Uterus (tissue), 4 donors: Measurements from ENCODE around the gene CP. TPM values are rescaled to one million over a fixed set of nuclear protein-coding genes. Genes with fewer than 3 reads are reported as not detected.
A peak's percentile ranks its signal among the peaks of the same experiment; 100 is the strongest.

Experiments
- DNase-seq, 2 donors: peaks; one replicate each; pipeline ENCODE4 v3.0.0-alpha.2; 2019 to 2020
- H3K27ac ChIP-seq, 2 donors: fragments of 200-600 bp; sonication (generic); 1 replicate in 1 of 2; 2 replicates in 1 of 2; pipeline ENCODE4 v1.5.1; 2016 to 2018
- H3K27me3 ChIP-seq, 2 donors: fragments of 200-600 bp; sonication (generic); one replicate each; pipeline ENCODE4 v1.5.1; 2018 to 2019; ENCODE audit warnings: control low read depth in 1 of 2
- H3K36me3 ChIP-seq, 2 donors: fragments of 200-600 bp; sonication (generic); one replicate each; pipeline ENCODE4 v1.5.1; 2019; ENCODE audit warnings: control low read depth in 1 of 2
- H3K4me1 ChIP-seq, 2 donors: fragments of 200-600 bp; sonication (generic); one replicate each; pipeline ENCODE4 v1.5.1; 2018 to 2019; ENCODE audit warnings: control low read depth in 1 of 2
- H3K4me3 ChIP-seq, 2 donors: fragments of 200-600 bp; sonication (generic); 1 replicate in 1 of 2; 2 replicates in 1 of 2; pipeline ENCODE4 v1.5.1; 2018 to 2019; ENCODE audit warnings: mild to moderate bottlenecking in 1 of 2
- H3K9me3 ChIP-seq, 2 donors: fragments of 200-600 bp; sonication (generic); one replicate each; pipeline ENCODE4 v1.5.1; 2019; ENCODE audit warnings: control low read depth in 1 of 2
- POLR2A ChIP-seq, 2 donors: fragments of 450-650 bp; IDR thresholded peaks; one replicate each; pipeline ENCODE4 v1.6.1; 2016; ENCODE audit warnings: antibody characterized with exemption in 2 of 2, mild to moderate bottlenecking in 1 of 2, moderate library complexity in 1 of 2
- intact Hi-C: fragments of 100-400 bp; cut with DNase I; formaldehyde crosslinking; loops from one replicate; pipeline ENCODE4 v1.15.1; 2023; ENCODE audit warnings: low total_unique reads
- total RNA-seq, 4 donors: library from RNA; depleted of rRNA in 3 of 4; stranded (reverse); fragments of >200 nt in 3 of 4; gene quantifications; one replicate each; pipeline versions ENCODE4 v1.1.0 to v1.2.4, GENCODE V29; 2014 to 2023
- TF ChIP-seq, protein P1 (sequence below), 4 experiments: fragments of 200-600 bp in 2 of 4; fragments of 450-650 bp in 2 of 4; sonication (generic) in 2 of 4; IDR thresholded peaks; one replicate each; pipeline ENCODE4 v1.5.1; 2016 to 2019; ENCODE audit warnings: antibody characterized with exemption in 4 of 4, mild to moderate bottlenecking in 2 of 4, moderate library complexity in 1 of 4
- donor health status: DM: yes; HTN: yes; CAD: no.

CP gene
- total RNA-seq, 4 donors from 2014 or later, result 2.2 to 13.3 (median 5.9) TPM

- Histone ChIP-seq H3K27me3 (no peaks in the 10 kb centered on the region), H3K4me1 (peaks cover 6% of the 10 kb centered on the region in 2 donors), H3K4me3 (no peak overlapping the region), H3K36me3 (no peaks in the 10 kb centered on the region), H3K9me3 (no peaks in the 10 kb centered on the region), H3K27ac (peak overlapping the region; percentile 76 to 80)
- TF ChIP-seq POLR2A (IDR thresholded peaks at IDR 0.05), result no peak
- TF ChIP-seq, protein P1, sequence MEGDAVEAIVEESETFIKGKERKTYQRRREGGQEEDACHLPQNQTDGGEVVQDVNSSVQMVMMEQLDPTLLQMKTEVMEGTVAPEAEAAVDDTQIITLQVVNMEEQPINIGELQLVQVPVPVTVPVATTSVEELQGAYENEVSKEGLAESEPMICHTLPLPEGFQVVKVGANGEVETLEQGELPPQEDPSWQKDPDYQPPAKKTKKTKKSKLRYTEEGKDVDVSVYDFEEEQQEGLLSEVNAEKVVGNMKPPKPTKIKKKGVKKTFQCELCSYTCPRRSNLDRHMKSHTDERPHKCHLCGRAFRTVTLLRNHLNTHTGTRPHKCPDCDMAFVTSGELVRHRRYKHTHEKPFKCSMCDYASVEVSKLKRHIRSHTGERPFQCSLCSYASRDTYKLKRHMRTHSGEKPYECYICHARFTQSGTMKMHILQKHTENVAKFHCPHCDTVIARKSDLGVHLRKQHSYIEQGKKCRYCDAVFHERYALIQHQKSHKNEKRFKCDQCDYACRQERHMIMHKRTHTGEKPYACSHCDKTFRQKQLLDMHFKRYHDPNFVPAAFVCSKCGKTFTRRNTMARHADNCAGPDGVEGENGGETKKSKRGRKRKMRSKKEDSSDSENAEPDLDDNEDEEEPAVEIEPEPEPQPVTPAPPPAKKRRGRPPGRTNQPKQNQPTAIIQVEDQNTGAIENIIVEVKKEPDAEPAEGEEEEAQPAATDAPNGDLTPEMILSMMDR (IDR thresholded peaks at IDR 0.05), result no peak
- no peak for DNase-seq
- intact Hi-C loops, result no loop called here
Observed at GRCh38 chr3:149247929-149248691, 26.5 kb upstream of the CP start.

GRCh38 chr3:149247008-149247710 is 25.5 kb upstream of the CP start:
- Histone ChIP-seq H3K27ac (peak overlapping the region; percentile 76 to 80), H3K36me3 (no peaks in the 10 kb centered on the region), H3K4me1 (peaks cover 6% of the 10 kb centered on the region in 2 donors), H3K9me3 (no peaks in the 10 kb centered on the region), H3K27me3 (no peaks in the 10 kb centered on the region), H3K4me3 (no peak overlapping the region)
- TF ChIP-seq, protein P1 (IDR thresholded peaks at IDR 0.05), result no peak
- TF ChIP-seq POLR2A (IDR thresholded peaks at IDR 0.05), result no peak
- intact Hi-C loops, result no loop called here
- DNase-seq, result peak in 1 of 2 donors; percentile 53

GRCh38 chr3:149245738-149246451 is 24.3 kb upstream of the CP start:
- H3K27ac ChIP-seq, result peak overlapping the region; percentile 76 to 80
- no peak overlapping the region for H3K4me3 ChIP-seq
- no peaks in the 10 kb centered on the region for H3K9me3 ChIP-seq
- H3K4me1 ChIP-seq, result peaks cover 6% of the 10 kb centered on the region in 2 donors
- H3K27me3 ChIP-seq, result no peaks in the 10 kb centered on the region
- intact Hi-C loops, result no loop called here
- H3K36me3 ChIP-seq, result no peaks in the 10 kb centered on the region
- no peak for DNase-seq
- TF ChIP-seq POLR2A (IDR thresholded peaks at IDR 0.05), result no peak
- TF ChIP-seq, protein P1 (IDR thresholded peaks at IDR 0.05), result no peak

DNA sequence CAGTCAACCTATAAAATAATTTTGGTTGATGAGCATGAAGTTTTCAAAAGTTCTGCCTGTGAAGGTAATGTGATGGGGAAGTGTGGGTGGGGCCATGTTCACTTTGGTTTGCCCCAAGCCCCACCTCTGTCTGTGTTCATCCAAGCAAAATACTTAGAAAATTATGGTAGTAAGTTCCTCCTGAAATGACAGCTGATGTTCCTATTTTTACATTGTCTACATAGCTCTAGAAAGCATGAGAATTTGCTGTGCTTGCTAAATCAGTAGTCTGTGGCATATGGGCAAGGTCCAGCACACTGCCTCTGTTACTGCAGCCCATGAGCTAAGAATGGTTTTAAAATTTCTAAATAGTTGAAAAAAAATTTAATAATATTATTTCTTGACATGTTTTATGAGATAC is 21.9 kb upstream of the CP start:
- Histone ChIP-seq H3K36me3 (no peaks in the 10 kb centered on the region), H3K4me3 (no peak overlapping the region), H3K27me3 (no peaks in the 10 kb centered on the region), H3K27ac (no peak overlapping the region), H3K4me1 (peaks cover 6% of the 10 kb centered on the region in 2 donors), H3K9me3 (no peaks in the 10 kb centered on the region)
- intact Hi-C loops, result no loop called here
- TF ChIP-seq, protein P1 (IDR thresholded peaks at IDR 0.05), result no peak
- no peak for TF ChIP-seq POLR2A (IDR thresholded peaks at IDR 0.05)
- no peak for DNase-seq
